ENCODE data around the gene CDX1. TPM values are rescaled to one million over a fixed set of nuclear protein-coding genes. Genes with fewer than 3 reads are reported as not detected.
A peak's percentile ranks its signal among the peaks of the same experiment; 100 is the strongest.

The CDX1 gene
- total RNA-seq, 2 experiments from 2014 or later: not detected

GRCh38 chr5:150208187-150209098, 41.9 kb downstream of the CDX1 start:
- no peaks in the 10 kb centered on the region for H3K9me3 Mint-ChIP-seq
- ATAC-seq (ENCODE audit: low read depth) (no peak), DNase-seq (no peak)
- peak overlapping the region; percentile 72 for H3K27ac Mint-ChIP-seq
- H3K4me3 Mint-ChIP-seq: peak overlapping the region; percentile 65
- POLR2A ChIA-PET: interaction anchor here (2.7 kb wide), 1 partner anchor 54 kb away, joined by 10 read pairs; the partner anchor contains the start of gene PDGFRB
- peaks cover 30% of the 10 kb centered on the region for H3K27me3 Mint-ChIP-seq
- H3K36me3 Mint-ChIP-seq: no peaks in the 10 kb centered on the region
- H3K4me1 Mint-ChIP-seq: peaks cover 32% of the 10 kb centered on the region

GRCh38 chr5:150209099-150209635, 42.6 kb downstream of the CDX1 start:
- POLR2A ChIA-PET: interaction anchor here (1.5 to 2.7 kb wide), 2 partner anchors 46 to 55 kb away, joined by 3 to 10 read pairs; partner anchors contain the start of gene PDGFRB
- peak; percentile 77 for DNase-seq
- ATAC-seq (ENCODE audit: low read depth): peak; percentile 56
- H3K4me1 Mint-ChIP-seq: peaks cover 32% of the 10 kb centered on the region
- H3K27ac Mint-ChIP-seq: peak overlapping the region; percentile 72
- H3K9me3 Mint-ChIP-seq: no peaks in the 10 kb centered on the region
- H3K4me3 Mint-ChIP-seq: peak overlapping the region; percentile 65
- no peaks in the 10 kb centered on the region for H3K36me3 Mint-ChIP-seq
- peaks cover 28% of the 10 kb centered on the region for H3K27me3 Mint-ChIP-seq

GRCh38 chr5:150210644-150211043, 44.1 kb downstream of the CDX1 start:
- Mint-ChIP-seq H3K4me1 (peaks cover 32% of the 10 kb centered on the region), H3K9me3 (no peaks in the 10 kb centered on the region), H3K27ac (peak overlapping the region; percentile 47), H3K27me3 (peaks cover 36% of the 10 kb centered on the region), H3K36me3 (no peaks in the 10 kb centered on the region), H3K4me3 (no peak overlapping the region)
- POLR2A ChIA-PET: interaction anchor here (1.2 to 1.5 kb wide), 2 partner anchors 47 to 57 kb away, joined by 3 to 4 read pairs; no protein-coding TSS in a partner anchor
- ATAC-seq (ENCODE audit: low read depth) (no peak), DNase-seq (no peak)

GRCh38 chr5:150211156-150212030, 44.8 kb downstream of the CDX1 start:
- POLR2A ChIA-PET: interaction anchor here (1.2 kb wide), 1 partner anchor 58 kb away, joined by 4 read pairs; no protein-coding TSS in a partner anchor
- Mint-ChIP-seq H3K27me3 (peaks cover 41% of the 10 kb centered on the region), H3K27ac (no peak overlapping the region)

GRCh38 chr5:150213530-150213929, 47.0 kb downstream of the CDX1 start:
- Mint-ChIP-seq H3K4me1 (peaks cover 18% of the 10 kb centered on the region), H3K9me3 (no peaks in the 10 kb centered on the region), H3K27me3 (peaks cover 36% of the 10 kb centered on the region), H3K4me3 (no peak overlapping the region), H3K27ac (no peak overlapping the region), H3K36me3 (no peaks in the 10 kb centered on the region)
- POLR2A ChIA-PET: no interaction called here
- ATAC-seq (ENCODE audit: low read depth): no peak
- no peak for DNase-seq

More at GRCh38 chr5:150211156-150212030, 44.8 kb downstream of the CDX1 start:
- DNase-seq: no peak
- ATAC-seq (ENCODE audit: low read depth): no peak
- no peak overlapping the region for H3K4me3 Mint-ChIP-seq
- peaks cover 27% of the 10 kb centered on the region for H3K4me1 Mint-ChIP-seq
- no peaks in the 10 kb centered on the region for H3K9me3 Mint-ChIP-seq
- no peaks in the 10 kb centered on the region for H3K36me3 Mint-ChIP-seq

GRCh38 chr5:150214289-150214688, 47.7 kb downstream of the CDX1 start:
- DNase-seq: no peak
- peaks cover 11% of the 10 kb centered on the region for H3K4me1 Mint-ChIP-seq
- H3K27me3 Mint-ChIP-seq: peaks cover 33% of the 10 kb centered on the region
- H3K36me3 Mint-ChIP-seq: no peaks in the 10 kb centered on the region
- POLR2A ChIA-PET: no interaction called here
- H3K9me3 Mint-ChIP-seq: no peaks in the 10 kb centered on the region
- ATAC-seq (ENCODE audit: low read depth): no peak
- no peak overlapping the region for H3K4me3 Mint-ChIP-seq
- no peak overlapping the region for H3K27ac Mint-ChIP-seq

- ATAC-seq (ENCODE audit: low read depth) (no peak), DNase-seq (no peak)
- Mint-ChIP-seq H3K27me3 (peaks cover 31% of the 10 kb centered on the region), H3K27ac (no peak overlapping the region), H3K4me3 (no peak overlapping the region), H3K36me3 (no peaks in the 10 kb centered on the region), H3K4me1 (no peaks in the 10 kb centered on the region), H3K9me3 (no peaks in the 10 kb centered on the region)
- POLR2A ChIA-PET: no interaction called here
These were observed 49.7 kb downstream of the CDX1 start for GRCh38 chr5:150215979-150216944.

GRCh38 chr5:150217038-150217437, 50.5 kb downstream of the CDX1 start:
- DNase-seq: no peak
- POLR2A ChIA-PET: no interaction called here
- H3K4me3 Mint-ChIP-seq: no peak overlapping the region
- no peaks in the 10 kb centered on the region for H3K9me3 Mint-ChIP-seq
- no peak for ATAC-seq (ENCODE audit: low read depth)
- H3K4me1 Mint-ChIP-seq: no peaks in the 10 kb centered on the region
- peaks cover 27% of the 10 kb centered on the region for H3K27me3 Mint-ChIP-seq
- H3K27ac Mint-ChIP-seq: no peak overlapping the region
- H3K36me3 Mint-ChIP-seq: no peaks in the 10 kb centered on the region

- DNase-seq: peak; percentile 84
- Mint-ChIP-seq H3K4me1 (no peaks in the 10 kb centered on the region), H3K9me3 (no peaks in the 10 kb centered on the region), H3K27me3 (peaks cover 23% of the 10 kb centered on the region), H3K27ac (no peak overlapping the region), H3K4me3 (no peak overlapping the region), H3K36me3 (no peaks in the 10 kb centered on the region)
- POLR2A ChIA-PET: interaction anchor here (0.9 kb wide), 1 partner anchor 11 kb away, joined by 3 read pairs; no protein-coding TSS in a partner anchor
- peak; percentile 95 for ATAC-seq (ENCODE audit: low read depth)
These were observed 51.5 kb downstream of the CDX1 start for GRCh38 chr5:150217873-150218692.

- Mint-ChIP-seq H3K9me3 (no peaks in the 10 kb centered on the region), H3K27ac (no peak overlapping the region), H3K36me3 (no peaks in the 10 kb centered on the region), H3K27me3 (peaks cover 23% of the 10 kb centered on the region), H3K4me3 (no peak overlapping the region), H3K4me1 (no peaks in the 10 kb centered on the region)
- ATAC-seq (ENCODE audit: low read depth): no peak
- DNase-seq: no peak
- POLR2A ChIA-PET: interaction anchor here (0.9 kb wide), 1 partner anchor 12 kb away, joined by 3 read pairs; no protein-coding TSS in a partner anchor
These were observed 52.1 kb downstream of the CDX1 start for GRCh38 chr5:150218693-150219035.

- no peak for ATAC-seq (ENCODE audit: low read depth)
- Mint-ChIP-seq H3K4me3 (no peak overlapping the region), H3K9me3 (no peaks in the 10 kb centered on the region), H3K27me3 (peaks cover 23% of the 10 kb centered on the region), H3K27ac (no peak overlapping the region), H3K36me3 (no peaks in the 10 kb centered on the region), H3K4me1 (no peaks in the 10 kb centered on the region)
- no peak for DNase-seq
- POLR2A ChIA-PET: no interaction called here
These were observed 52.6 kb downstream of the CDX1 start for GRCh38 chr5:150219142-150219541.

GRCh38 chr5:150219861-150220260, 53.3 kb downstream of the CDX1 start:
- POLR2A ChIA-PET: no interaction called here
- Mint-ChIP-seq H3K4me3 (no peak overlapping the region), H3K36me3 (no peaks in the 10 kb centered on the region), H3K4me1 (no peaks in the 10 kb centered on the region), H3K27ac (no peak overlapping the region), H3K27me3 (peaks cover 19% of the 10 kb centered on the region), H3K9me3 (no peaks in the 10 kb centered on the region)
- ATAC-seq (ENCODE audit: low read depth): no peak
- no peak for DNase-seq

All from activated naive CD8-positive, alpha-beta T cell treated with anti-CD3 and anti-CD28 coated beads, Interleukin-2, amount 10 ng/mL, durations not matched to agents 7 days and 5 days (primary cell).